ENCODE data around the gene SELE.

The SELE gene

GRCh38 chr1:169708647-169709046 is 25.2 kb downstream of the SELE start (continued):
- TF ChIP-seq TSHZ1 (tag by site-specific recombination; IDR thresholded peaks at IDR 0.05; ENCODE audit: borderline replicate concordance): no peak

- no peak overlapping the region for H3K4me3 ChIP-seq (ENCODE audit: low read depth, low read length)
- CTCF ChIA-PET: interaction anchor here (0.5 to 1.4 kb wide), 2 partner anchors 11 to 158 kb away, joined by 3 read pairs; no protein-coding TSS in a partner anchor
- no peak overlapping the region for H3K27ac ChIP-seq (ENCODE audit: extremely low read depth, low read depth, low read length)
These were observed 25.8 kb downstream of the SELE start for GRCh38 chr1:169707912-169708604.

GRCh38 chr1:169704797-169705196 is 29.1 kb downstream of the SELE start:
- no peak overlapping the region for H3K4me3 ChIP-seq (ENCODE audit: low read depth, low read length)
- CTCF ChIA-PET: interaction anchor here (1.0 to 3.0 kb wide), 2 partner anchors 73 to 103 kb away, joined by 4 to 12 read pairs; no protein-coding TSS in a partner anchor
- TF ChIP-seq KLF7 (tag by site-specific recombination; IDR thresholded peaks at IDR 0.05; ENCODE audit: borderline replicate concordance): no peak
- TF ChIP-seq ZNF26 (tag by site-specific recombination; IDR thresholded peaks at IDR 0.05): no peak
- H3K27ac ChIP-seq (ENCODE audit: extremely low read depth, low read depth, low read length): no peak overlapping the region
- no peaks in the 10 kb centered on the region for H3K9me3 ChIP-seq (ENCODE audit: control insufficient read depth, insufficient read depth, low read depth, low read length)
- POLR2A ChIA-PET: no interaction called here
- no peaks in the 10 kb centered on the region for H3K4me1 ChIP-seq (ENCODE audit: control insufficient read depth, insufficient read depth, low read length)
- no peaks in the 10 kb centered on the region for H3K36me3 ChIP-seq (ENCODE audit: control insufficient read depth in 2 of 2, insufficient read depth in 1 of 2, low read length in 2 of 2)

More at GRCh38 chr1:169707912-169708604, 25.8 kb downstream of the SELE start:
- Histone ChIP-seq H3K4me1 (ENCODE audit: control insufficient read depth, insufficient read depth, low read length) (no peaks in the 10 kb centered on the region), H3K36me3 (ENCODE audit: control insufficient read depth in 2 of 2, insufficient read depth in 1 of 2, low read length in 2 of 2) (no peaks in the 10 kb centered on the region), H3K9me3 (ENCODE audit: control insufficient read depth, insufficient read depth, low read depth, low read length) (no peaks in the 10 kb centered on the region)
- POLR2A ChIA-PET: no interaction called here
- TF ChIP-seq ZNF501 (tag by site-specific recombination; IDR thresholded peaks at IDR 0.05) (no peak), INSM2 (tag by site-specific recombination; IDR thresholded peaks at IDR 0.05) (no peak), ZFP41 (tag by site-specific recombination; IDR thresholded peaks at IDR 0.05; ENCODE audit: borderline replicate concordance) (no peak), ZNF473 (tag by site-specific recombination; IDR thresholded peaks at IDR 0.05) (no peak), YY2 (tag by site-specific recombination; IDR thresholded peaks at IDR 0.05) (no peak), KLF1 (tag by site-specific recombination; IDR thresholded peaks at IDR 0.05) (no peak), TRIM28 (IDR thresholded peaks at IDR 0.05; ENCODE audit: borderline replicate concordance, low read length) (no peak), ZNF354C (tag by site-specific recombination; IDR thresholded peaks at IDR 0.05; ENCODE audit: borderline replicate concordance, low read depth) (no peak), GLI2 (tag by site-specific recombination; IDR thresholded peaks at IDR 0.05; ENCODE audit: borderline replicate concordance, low read depth) (no peak), ZNF362 (tag by site-specific recombination; IDR thresholded peaks at IDR 0.05) (no peak), ZNF26 (tag by site-specific recombination; IDR thresholded peaks at IDR 0.05) (no peak), MEIS1 (CRISPR knock-in tag; IDR thresholded peaks at IDR 0.05; ENCODE audit: borderline replicate concordance) (no peak), ZNF23 (tag by site-specific recombination; IDR thresholded peaks at IDR 0.05; ENCODE audit: borderline replicate concordance) (no peak), ZNF391 (tag by site-specific recombination; IDR thresholded peaks at IDR 0.05; ENCODE audit: borderline replicate concordance, low read depth) (no peak)
